K562 (cell line): ENCODE measurements around the gene CHRND. TPM values are rescaled to one million over a fixed set of nuclear protein-coding genes. Genes with fewer than 3 reads are reported as not detected.

ENCODE experiments used
- ATAC-seq: fragments of 200-7000 bp; cut with Tn5 transposase; 3 replicates; pipeline ENCODE4 v1.9.1; 2020; ENCODE audit warnings: moderate library complexity
- BruUV-seq: library from RNA; stranded (reverse); fragments of 400-500 nt; replicated peaks from 2 replicates; lab custom pipeline; 2021; lab: Mats Ljungman, UMichigan
- CTCF ChIA-PET: fragments of 300-600 bp; formaldehyde crosslinking; extraction: SDS; loops from one replicate; lab custom pipeline; 2021; ENCODE audit warnings: low intra/inter-chr PET ratio; lab: Yijun Ruan, JAX
- POLR2A ChIA-PET: fragments of 300-600, 350-650 bp; sonication (Branson Sonifier 250); formaldehyde crosslinking; extraction: SDS; loops from one replicate; lab custom pipeline; 2021; ENCODE audit warnings: antibody characterized with exemption, inconsistent platforms; lab: Yijun Ruan, JAX
- DNase-seq, 4 experiments: peaks; one replicate each; pipeline versions ENCODE4 v3.0.0 to v3.0.0-alpha.2; 2011 to 2018; ENCODE audit warnings: low spot score in 3 of 4, mixed read lengths in 3 of 4; ENCODE audit errors: extremely low read depth in 1 of 4
- FAIRE-seq: peaks from 2 replicates; lab custom pipeline; 2011; peaks lifted over from hg19 to GRCh38; lab: Jason Lieb, UNC
- H2AFZ ChIP-seq: 2 replicates; pipeline ENCODE4 v1.6.0; 2011; ENCODE audit warnings: low read depth, low read length, control low read depth, inconsistent platforms
- H3K27ac ChIP-seq: fragments of 200-600 bp; 3 replicates; pipeline ENCODE4 v1.8.0; 2011; ENCODE audit warnings: low read depth, mild to moderate bottlenecking, control low read depth, inconsistent platforms, low read length, moderate library complexity, mixed read lengths; ENCODE audit errors: extremely low read depth
- H3K27me3 ChIP-seq, 2 experiments: fragments of 300-600 bp in 1 of 2; 2 replicates in 1 of 2; 3 replicates in 1 of 2; pipeline versions ENCODE4 v1.6.0 to v1.8.0; 2011; ENCODE audit warnings: inconsistent platforms in 2 of 2, low read length in 2 of 2, mild to moderate bottlenecking in 1 of 2, mixed read lengths in 1 of 2, moderate library complexity in 1 of 2; ENCODE audit not compliant: control insufficient read depth in 2 of 2, insufficient read depth in 2 of 2
- H3K36me3 ChIP-seq: fragments of 300-600 bp; 3 replicates; pipeline ENCODE4 v1.8.0; 2011; ENCODE audit warnings: mild to moderate bottlenecking, low read length, inconsistent platforms; ENCODE audit not compliant: control insufficient read depth, insufficient read depth
- H3K4me1 ChIP-seq, 2 experiments: fragments of 200-600 bp in 1 of 2; replicated peaks in 1 of 2; 2 replicates in 1 of 2; 3 replicates in 1 of 2; pipeline versions ENCODE4 v1.5.1 to v1.8.0; 2011; ENCODE audit warnings: inconsistent platforms in 2 of 2, low read length in 2 of 2, mild to moderate bottlenecking in 1 of 2, mixed read lengths in 1 of 2, moderate library complexity in 1 of 2; ENCODE audit not compliant: control insufficient read depth in 2 of 2, insufficient read depth in 2 of 2
- H3K4me2 ChIP-seq: 2 replicates; pipeline ENCODE4 v1.6.1; 2011; ENCODE audit warnings: low read length, control low read depth, inconsistent platforms, mixed read lengths; ENCODE audit not compliant: insufficient read depth
- H3K4me3 ChIP-seq: fragments of 200-600 bp; sonication (generic), shearing (Covaris generic); 2 replicates; pipeline ENCODE4 v1.5.1; 2016; ENCODE audit warnings: control low read depth, inconsistent platforms
- H3K79me2 ChIP-seq: fragments of 200-600 bp; 3 replicates; pipeline ENCODE4 v1.8.0; 2011; ENCODE audit warnings: low read length, inconsistent platforms; ENCODE audit not compliant: control insufficient read depth, insufficient read depth
- H3K9ac ChIP-seq, 2 experiments: 2 replicates each; pipeline versions ENCODE4 v1.6.0 to v1.6.1; 2011; ENCODE audit warnings: low read depth in 2 of 2, low read length in 2 of 2, control low read depth in 1 of 2, inconsistent platforms in 1 of 2, mild to moderate bottlenecking in 1 of 2, mixed read lengths in 1 of 2; ENCODE audit not compliant: insufficient read depth in 1 of 2
- H3K9me1 ChIP-seq: one replicate; pipeline ENCODE4 v1.6.0; 2011; ENCODE audit warnings: inconsistent platforms, mild to moderate bottlenecking, low read length, moderate library complexity; ENCODE audit not compliant: control insufficient read depth, insufficient read depth
- H3K9me3 ChIP-seq: replicated peaks from 2 replicates; pipeline ENCODE4 v1.5.1; 2011; ENCODE audit warnings: low read depth, low read length, inconsistent platforms; ENCODE audit not compliant: control insufficient read depth, insufficient read depth
- H4K20me1 ChIP-seq: replicated peaks from 2 replicates; pipeline ENCODE4 v1.6.1; 2011; ENCODE audit warnings: low read length, inconsistent platforms, mixed read lengths; ENCODE audit not compliant: control insufficient read depth, insufficient read depth
- BRD4 ChIP-seq: fragments of 200-600 bp; sonication (generic); IDR thresholded peaks from 2 replicates; pipeline ENCODE4 v1.6.1; 2017; ENCODE audit warnings: inconsistent platforms
- FOXP1 ChIP-seq: sonication (generic); formaldehyde crosslinking; IDR thresholded peaks from 2 replicates; pipeline ENCODE4 v1.8.0; 2022; ENCODE audit warnings: mild to moderate bottlenecking, missing genetic modification reagents
- GATAD2B ChIP-seq: fragments of 450-650 bp; IDR thresholded peaks from 2 replicates; pipeline ENCODE4 v1.6.1; 2017; ENCODE audit warnings: mild to moderate bottlenecking, borderline replicate concordance
- GMEB1 ChIP-seq: fragments of 250-450 bp; sonication (Bioruptor Pico); IDR thresholded peaks from 2 replicates; pipeline ENCODE4 v1.4.0; 2020; ENCODE audit warnings: mild to moderate bottlenecking
- HBP1 ChIP-seq: fragments of 450-650 bp; formaldehyde crosslinking; IDR thresholded peaks from 2 replicates; pipeline ENCODE4 v1.4.0; 2022; ENCODE audit warnings: missing genetic modification characterization
- IRF1 ChIP-seq: sonication (generic); formaldehyde crosslinking; IDR thresholded peaks from 2 replicates; pipeline ENCODE4 v1.8.0; 2022; ENCODE audit warnings: missing genetic modification reagents, mild to moderate bottlenecking, borderline replicate concordance
- MNT ChIP-seq, 2 experiments: fragments of 450-650 bp; conservative IDR thresholded peaks; 2 replicates each; pipeline ENCODE4 v1.6.1; 2017; ENCODE audit warnings: mild to moderate bottlenecking in 2 of 2, moderate library complexity in 2 of 2
- RBM22 ChIP-seq: fragments of 200-400 bp; formaldehyde crosslinking; IDR thresholded peaks from 2 replicates; pipeline ENCODE4 v1.6.1; 2018; ENCODE audit warnings: low read length, low read depth; ENCODE audit not compliant: poor library complexity, severe bottlenecking
- ZBTB5 ChIP-seq: fragments of 450-650 bp; IDR thresholded peaks from 2 replicates; pipeline ENCODE4 v1.6.1; 2017; ENCODE audit warnings: antibody characterized with exemption
- ZNF639 ChIP-seq, 2 experiments: fragments of 200-800 bp in 1 of 2; sonication (Bioruptor generic) in 1 of 2; sonication (generic) in 1 of 2; formaldehyde crosslinking in 1 of 2; IDR thresholded peaks in 1 of 2; conservative IDR thresholded peaks in 1 of 2; 2 replicates each; pipeline versions ENCODE4 v1.5.0 to v1.6.1; 2016 to 2020; ENCODE audit warnings: missing compliant biosample characterization in 1 of 2, missing genetic modification characterization in 1 of 2, missing genetic modification reagents in 1 of 2
- ZZZ3 ChIP-seq: fragments of 450-650 bp; IDR thresholded peaks from 2 replicates; pipeline ENCODE4 v1.6.1; 2016; ENCODE audit warnings: antibody characterized with exemption, mild to moderate bottlenecking, moderate library complexity
- WGBS: fragments of 100-300 bp; shearing (Covaris generic); methylation state at CpG from one replicate; pipeline ENCODE4 v1.1.6; 2016; ENCODE audit warnings: low coverage, mixed read lengths; ENCODE audit not compliant: insufficient coverage; ENCODE audit errors: missing lambda C conversion rate; 5-methylcytosine and 5-hydroxymethylcytosine counted together
- in situ Hi-C: fragments of 300-500 bp; cut with MboI; formaldehyde crosslinking; loops from 4 replicates; pipeline ENCODE4 v1.15.0; 2018; ENCODE audit warnings: inconsistent platforms, mixed read lengths
- intact Hi-C: fragments of 100-400 bp; cut with micrococcal nuclease; formaldehyde crosslinking; loops from 2 replicates; pipeline ENCODE4 v1.14.2; 2022
- polyA plus RNA-seq, 8 experiments: library from polyadenylated mRNA; depleted of rRNA in 4 of 8; stranded (reverse) in 5 of 8; unstranded in 3 of 8; fragments of >200 nt; fragmentation: Nextera tagmentation in 2 of 8; fragmentation: Illumina TruSeq in 1 of 8; extraction: Ambion mirVana in 2 of 8; extraction: Trizol in 1 of 8; gene quantifications; 2 replicates each; pipeline versions ENCODE4 v1.2.1 to v1.2.3, GENCODE V29; 2011 to 2014; ENCODE audit warnings: inconsistent platforms in 1 of 8, missing spikeins in 1 of 8
- total RNA-seq, 7 experiments: library from RNA; depleted of rRNA in 6 of 7; stranded (reverse); fragments of >200 nt in 6 of 7; fragmentation: Illumina TruSeq in 2 of 7; extraction: Trizol in 2 of 7; gene quantifications; 2 replicates each; pipeline versions ENCODE4 v1.2.1 to v1.2.3, GENCODE V29; 2011 to 2021; ENCODE audit warnings: low replicate concordance in 1 of 7

Gene CHRND
- total and polyA plus RNA-seq, 9 of the 15 experiments (the other 6 are each of a cell fraction or from before 2014, with no cell fraction given), result not detected

GRCh38 chr2:232485348-232485756 is 40.6 kb upstream of the CHRND start:
- Histone ChIP-seq H3K9me1 (no peaks in the 10 kb centered on the region), H3K4me3 (no peak overlapping the region), H3K27me3 (peaks cover 0 to 19% of the 10 kb centered on the region in 2 experiments; a peak in 3 of 5 replicates), H3K36me3 (no peaks in the 10 kb centered on the region), H3K79me2 (no peaks in the 10 kb centered on the region), H3K4me1 (peaks cover 0 to 3% of the 10 kb centered on the region in 2 experiments; a peak in 1 of 5 replicates), H3K27ac (no peak overlapping the region), H4K20me1 (no peaks in the 10 kb centered on the region), H3K4me2 (no peak overlapping the region), H2AFZ (no peak overlapping the region), H3K9ac (no peak overlapping the region), H3K9me3 (no peaks in the 10 kb centered on the region)
- intact Hi-C loops (no loop called here), in situ Hi-C loops (no loop called here)
- no peak for DNase-seq
- ATAC-seq, result no peak
- FAIRE-seq, result no peak
- 10% methylated on average over 4 of the region's 22 CpGs for WGBS
- CTCF ChIA-PET, result no interaction called here
- POLR2A ChIA-PET, result no interaction called here
- no TSS peak for BruUV-seq
- TF ChIP-seq GATAD2B (no peak), HBP1 (CRISPR knock-in tag) (no peak), ZNF639 (CRISPR knock-in tag; conservative IDR thresholded peaks at IDR 0.05 in 1 of 2, IDR thresholded peaks at IDR 0.05 in 1 of 2) (no peak), GMEB1 (CRISPR knock-in tag) (no peak), MNT (conservative IDR thresholded peaks at IDR 0.05) (no peak), RBM22 (no peak), FOXP1 (no peak), ZZZ3 (no peak), ZBTB5 (no peak), IRF1 (CRISPR knock-in tag) (no peak), BRD4 (no peak)
